ENCODE results near the gene SDK2. TPM values are rescaled to one million over a fixed set of nuclear protein-coding genes. Genes with fewer than 3 reads are reported as not detected.

SDK2 gene
- total RNA-seq, 1 experiment from 2014 or later: 0.67 TPM

GRCh38 chr17:73414171-73414955 lies 229.9 kb downstream of the SDK2 start:
- no TSS peak for BruUV-seq (replicated peaks)
- ChIA-PET CTCF (no interaction called here), POLR2A (ENCODE audit: low non-redundant PET) (no interaction called here)
- Histone ChIP-seq H3K4me1 (ENCODE audit: insufficient read depth, low read length, poor library complexity, severe bottlenecking) (no peaks in the 10 kb centered on the region), H3K4me3 (ENCODE audit: low read depth, low read length, poor library complexity, severe bottlenecking) (no peak overlapping the region), H3K27me3 (replicated peaks; ENCODE audit: insufficient read depth, low read depth, low read length, poor library complexity) (no peaks in the 10 kb centered on the region), H3K27ac (ENCODE audit: low read depth, low read length, poor library complexity, severe bottlenecking) (no peak overlapping the region), H3K9me3 (ENCODE audit: low read depth, low read length, poor library complexity, severe bottlenecking) (no peaks in the 10 kb centered on the region), H3K36me3 (ENCODE audit: insufficient read depth, low read length, poor library complexity, severe bottlenecking) (no peaks in the 10 kb centered on the region)
- DNase-seq (ENCODE audit: low spot score): no peak
- TF ChIP-seq CTCF (conservative IDR thresholded peaks at IDR 0.05; ENCODE audit: low read depth, low read length) (no peak), EZH2 (IDR thresholded peaks at IDR 0.05; ENCODE audit: borderline replicate concordance, low read depth, low read length, poor library complexity, severe bottlenecking) (no peak)
- intact Hi-C loops (cut with micrococcal nuclease; ENCODE audit: unreplicated experiment): no loop called here

- H3K4me1 ChIP-seq (ENCODE audit: insufficient read depth, low read length, poor library complexity, severe bottlenecking): no peaks in the 10 kb centered on the region
- no peak overlapping the region for H3K27ac ChIP-seq (ENCODE audit: low read depth, low read length, poor library complexity, severe bottlenecking)
- intact Hi-C loops (cut with micrococcal nuclease; ENCODE audit: unreplicated experiment): no loop called here
- no peaks in the 10 kb centered on the region for H3K36me3 ChIP-seq (ENCODE audit: insufficient read depth, low read length, poor library complexity, severe bottlenecking)
- no TSS peak for BruUV-seq (replicated peaks)
- H3K4me3 ChIP-seq (ENCODE audit: low read depth, low read length, poor library complexity, severe bottlenecking): no peak overlapping the region
- DNase-seq (ENCODE audit: low spot score): no peak
- POLR2A ChIA-PET (ENCODE audit: low non-redundant PET): no interaction called here
- no peaks in the 10 kb centered on the region for H3K9me3 ChIP-seq (ENCODE audit: low read depth, low read length, poor library complexity, severe bottlenecking)
- TF ChIP-seq CTCF (conservative IDR thresholded peaks at IDR 0.05; ENCODE audit: low read depth, low read length) (no peak), EZH2 (IDR thresholded peaks at IDR 0.05; ENCODE audit: borderline replicate concordance, low read depth, low read length, poor library complexity, severe bottlenecking) (no peak)
- CTCF ChIA-PET: no interaction called here
- no peaks in the 10 kb centered on the region for H3K27me3 ChIP-seq (replicated peaks; ENCODE audit: insufficient read depth, low read depth, low read length, poor library complexity)
Observed at GRCh38 chr17:73412914-73413313, 231.3 kb downstream of the SDK2 start.

- no peak for DNase-seq (ENCODE audit: low spot score)
- BruUV-seq (replicated peaks): no TSS peak
- ChIA-PET POLR2A (ENCODE audit: low non-redundant PET) (no interaction called here), CTCF (no interaction called here)
- no peak overlapping the region for H3K4me3 ChIP-seq (ENCODE audit: low read depth, low read length, poor library complexity, severe bottlenecking)
- TF ChIP-seq CTCF (conservative IDR thresholded peaks at IDR 0.05; ENCODE audit: low read depth, low read length) (no peak), EZH2 (IDR thresholded peaks at IDR 0.05; ENCODE audit: borderline replicate concordance, low read depth, low read length, poor library complexity, severe bottlenecking) (no peak)
- no peaks in the 10 kb centered on the region for H3K9me3 ChIP-seq (ENCODE audit: low read depth, low read length, poor library complexity, severe bottlenecking)
- intact Hi-C loops (cut with micrococcal nuclease; ENCODE audit: unreplicated experiment): no loop called here
- no peaks in the 10 kb centered on the region for H3K4me1 ChIP-seq (ENCODE audit: insufficient read depth, low read length, poor library complexity, severe bottlenecking)
- no peak overlapping the region for H3K27ac ChIP-seq (ENCODE audit: low read depth, low read length, poor library complexity, severe bottlenecking)
- H3K27me3 ChIP-seq (replicated peaks; ENCODE audit: insufficient read depth, low read depth, low read length, poor library complexity): no peaks in the 10 kb centered on the region
- no peaks in the 10 kb centered on the region for H3K36me3 ChIP-seq (ENCODE audit: insufficient read depth, low read length, poor library complexity, severe bottlenecking)
Observed at GRCh38 chr17:73411313-73411747, 232.9 kb downstream of the SDK2 start.
